Neural cell (in vitro differentiated cells): ENCODE data around the gene SLC17A9.

ENCODE experiments used
- EZH2 ChIP-seq: fragments of 200-600, 300-800 bp; shearing (Covaris generic), sonication (generic); IDR thresholded peaks from 2 replicates; pipeline ENCODE4 v1.6.1; 2014; ENCODE audit warnings: antibody characterized with exemption, low read length, borderline replicate concordance, mild to moderate bottlenecking; ENCODE audit not compliant: insufficient read depth, poor library complexity, severe bottlenecking
- POLR2AphosphoS5 ChIP-seq: IDR thresholded peaks from 2 replicates; pipeline ENCODE4 v1.6.1; 2012
- RAD21 ChIP-seq: fragments of 450-650 bp; conservative IDR thresholded peaks from 2 replicates; pipeline ENCODE4 v1.6.1; 2014; ENCODE audit warnings: antibody characterized with exemption, mild to moderate bottlenecking, moderate library complexity
- TF ChIP-seq, protein P1 (sequence below): fragments of 450-650 bp; IDR thresholded peaks from 2 replicates; pipeline ENCODE4 v1.5.1; 2014; ENCODE audit warnings: antibody characterized with exemption, mild to moderate bottlenecking, moderate library complexity; ENCODE audit not compliant: poor library complexity, severe bottlenecking
- TF ChIP-seq, protein P2 (sequence below): IDR thresholded peaks from 2 replicates; pipeline ENCODE4 v1.6.1; 2012; ENCODE audit warnings: borderline replicate concordance

DNA sequence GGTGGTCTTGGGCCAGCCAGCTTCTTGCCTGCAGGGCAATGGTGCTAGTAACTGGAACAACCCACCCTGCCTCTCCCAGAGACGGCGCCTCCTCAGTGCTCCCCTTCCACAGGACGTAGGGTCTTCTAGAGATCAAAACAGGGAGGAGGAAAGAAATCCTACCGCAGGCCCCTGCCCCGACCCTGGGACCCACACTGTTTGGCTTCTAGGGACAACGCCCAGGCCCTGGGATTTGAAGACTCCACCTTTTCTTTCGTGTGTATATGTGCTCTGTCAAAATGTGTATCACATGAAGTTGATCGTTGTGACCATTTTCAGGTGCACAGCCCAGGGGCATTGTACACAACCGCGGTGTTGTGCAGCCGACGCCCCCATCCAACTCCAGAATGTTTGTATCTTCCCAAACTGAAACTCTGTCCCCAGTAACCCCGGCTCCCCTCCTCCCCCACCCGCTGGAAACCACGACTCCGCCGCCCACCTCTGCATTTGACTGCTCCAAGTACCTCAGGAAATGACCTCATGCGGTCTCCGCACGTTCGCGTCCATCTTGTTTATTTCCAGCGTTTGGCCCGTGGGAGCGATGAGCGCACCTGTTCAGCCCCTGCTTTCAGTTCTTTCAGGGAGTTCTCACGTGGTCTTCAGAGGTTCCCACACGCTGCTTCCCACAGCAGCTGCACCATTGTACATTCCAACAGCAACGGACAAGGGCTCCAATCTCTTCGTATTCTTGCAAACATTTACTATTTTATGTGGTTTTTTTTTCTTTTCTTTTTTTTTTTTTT lies 57.7 kb downstream of the SLC17A9 start:
- TF ChIP-seq POLR2AphosphoS5 (no peak), EZH2 (no peak), RAD21 (no peak)
- TF ChIP-seq, protein P1, sequence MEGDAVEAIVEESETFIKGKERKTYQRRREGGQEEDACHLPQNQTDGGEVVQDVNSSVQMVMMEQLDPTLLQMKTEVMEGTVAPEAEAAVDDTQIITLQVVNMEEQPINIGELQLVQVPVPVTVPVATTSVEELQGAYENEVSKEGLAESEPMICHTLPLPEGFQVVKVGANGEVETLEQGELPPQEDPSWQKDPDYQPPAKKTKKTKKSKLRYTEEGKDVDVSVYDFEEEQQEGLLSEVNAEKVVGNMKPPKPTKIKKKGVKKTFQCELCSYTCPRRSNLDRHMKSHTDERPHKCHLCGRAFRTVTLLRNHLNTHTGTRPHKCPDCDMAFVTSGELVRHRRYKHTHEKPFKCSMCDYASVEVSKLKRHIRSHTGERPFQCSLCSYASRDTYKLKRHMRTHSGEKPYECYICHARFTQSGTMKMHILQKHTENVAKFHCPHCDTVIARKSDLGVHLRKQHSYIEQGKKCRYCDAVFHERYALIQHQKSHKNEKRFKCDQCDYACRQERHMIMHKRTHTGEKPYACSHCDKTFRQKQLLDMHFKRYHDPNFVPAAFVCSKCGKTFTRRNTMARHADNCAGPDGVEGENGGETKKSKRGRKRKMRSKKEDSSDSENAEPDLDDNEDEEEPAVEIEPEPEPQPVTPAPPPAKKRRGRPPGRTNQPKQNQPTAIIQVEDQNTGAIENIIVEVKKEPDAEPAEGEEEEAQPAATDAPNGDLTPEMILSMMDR, result no peak
- TF ChIP-seq, protein P2, sequence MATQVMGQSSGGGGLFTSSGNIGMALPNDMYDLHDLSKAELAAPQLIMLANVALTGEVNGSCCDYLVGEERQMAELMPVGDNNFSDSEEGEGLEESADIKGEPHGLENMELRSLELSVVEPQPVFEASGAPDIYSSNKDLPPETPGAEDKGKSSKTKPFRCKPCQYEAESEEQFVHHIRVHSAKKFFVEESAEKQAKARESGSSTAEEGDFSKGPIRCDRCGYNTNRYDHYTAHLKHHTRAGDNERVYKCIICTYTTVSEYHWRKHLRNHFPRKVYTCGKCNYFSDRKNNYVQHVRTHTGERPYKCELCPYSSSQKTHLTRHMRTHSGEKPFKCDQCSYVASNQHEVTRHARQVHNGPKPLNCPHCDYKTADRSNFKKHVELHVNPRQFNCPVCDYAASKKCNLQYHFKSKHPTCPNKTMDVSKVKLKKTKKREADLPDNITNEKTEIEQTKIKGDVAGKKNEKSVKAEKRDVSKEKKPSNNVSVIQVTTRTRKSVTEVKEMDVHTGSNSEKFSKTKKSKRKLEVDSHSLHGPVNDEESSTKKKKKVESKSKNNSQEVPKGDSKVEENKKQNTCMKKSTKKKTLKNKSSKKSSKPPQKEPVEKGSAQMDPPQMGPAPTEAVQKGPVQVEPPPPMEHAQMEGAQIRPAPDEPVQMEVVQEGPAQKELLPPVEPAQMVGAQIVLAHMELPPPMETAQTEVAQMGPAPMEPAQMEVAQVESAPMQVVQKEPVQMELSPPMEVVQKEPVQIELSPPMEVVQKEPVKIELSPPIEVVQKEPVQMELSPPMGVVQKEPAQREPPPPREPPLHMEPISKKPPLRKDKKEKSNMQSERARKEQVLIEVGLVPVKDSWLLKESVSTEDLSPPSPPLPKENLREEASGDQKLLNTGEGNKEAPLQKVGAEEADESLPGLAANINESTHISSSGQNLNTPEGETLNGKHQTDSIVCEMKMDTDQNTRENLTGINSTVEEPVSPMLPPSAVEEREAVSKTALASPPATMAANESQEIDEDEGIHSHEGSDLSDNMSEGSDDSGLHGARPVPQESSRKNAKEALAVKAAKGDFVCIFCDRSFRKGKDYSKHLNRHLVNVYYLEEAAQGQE, result no peak
